Skeletal muscle cell (primary cell): Measurements from ENCODE around the gene COX6A2.
A peak's percentile ranks its signal among the peaks of the same experiment; 100 is the strongest.

Experiments
- DNase-seq: peaks from one replicate; pipeline ENCODE4 v3.0.0-alpha.2; 2010; ENCODE audit warnings: low read depth
- H3K4me3 ChIP-seq: 2 replicates; pipeline ENCODE4 v1.5.1; 2011; ENCODE audit warnings: low read depth, mild to moderate bottlenecking, control low read depth, low read length, moderate library complexity

The COX6A2 gene

GRCh38 chr16:31386157-31386984 is 41.8 kb downstream of the COX6A2 start:
- H3K4me3 ChIP-seq: no peak overlapping the region
- DNase-seq: peak; percentile 17

- no peak for DNase-seq
- H3K4me3 ChIP-seq: no peak overlapping the region
These were observed 42.5 kb downstream of the COX6A2 start for GRCh38 chr16:31385680-31386079.

- no peak for DNase-seq
- no peak overlapping the region for H3K4me3 ChIP-seq
These were observed 45.5 kb downstream of the COX6A2 start for GRCh38 chr16:31382485-31383161.

- no peak overlapping the region for H3K4me3 ChIP-seq
- no peak for DNase-seq
These were observed 48.0 kb downstream of the COX6A2 start for GRCh38 chr16:31380201-31380600.
